Activated naive CD4-positive, alpha-beta T cell treated with Interleukin-2 at 50 U/mL for 16 hours (primary cell): ENCODE results near the gene PHF12.

Source experiments
- DNase-seq: peaks from one replicate; pipeline ENCODE4 v3.0.0-alpha.2; 2020

Gene PHF12

DNA sequence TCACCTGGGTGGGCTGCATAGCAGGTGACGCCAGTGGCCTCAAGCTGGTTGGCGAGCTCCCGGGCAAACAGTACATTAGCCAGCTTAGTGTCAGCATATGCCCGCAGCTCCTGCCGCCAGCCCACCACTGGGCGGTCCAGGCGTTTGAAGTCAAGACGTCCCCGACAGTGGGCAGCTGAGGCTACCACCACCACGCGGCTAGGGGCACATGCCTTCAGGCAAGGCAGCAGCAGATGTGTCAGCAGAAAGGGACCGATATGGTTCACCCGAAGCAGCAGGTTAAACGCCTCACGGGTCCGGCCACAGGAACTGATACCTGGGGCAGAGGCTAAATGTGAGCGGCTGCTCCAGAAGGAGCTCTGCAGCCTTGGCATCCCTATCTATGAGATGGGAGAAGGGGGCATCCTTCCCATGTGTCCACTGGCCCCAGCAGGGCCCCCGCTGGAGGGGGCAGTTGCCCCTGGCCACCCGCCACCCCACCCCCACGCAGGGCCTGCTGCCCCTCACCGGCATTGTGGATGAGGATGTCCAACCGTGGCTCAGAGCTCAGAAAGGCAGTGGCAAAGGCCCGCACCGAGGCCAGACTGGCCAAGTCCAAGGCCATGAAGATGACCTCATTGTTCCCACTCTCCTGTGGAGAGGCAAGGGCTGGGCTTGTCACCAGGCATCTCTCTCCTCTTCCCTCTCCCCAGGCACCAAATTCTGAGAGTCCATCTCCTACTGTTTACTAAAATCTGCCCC lies 50.2 kb downstream of the PHF12 start:
- no peak for DNase-seq

DNA sequence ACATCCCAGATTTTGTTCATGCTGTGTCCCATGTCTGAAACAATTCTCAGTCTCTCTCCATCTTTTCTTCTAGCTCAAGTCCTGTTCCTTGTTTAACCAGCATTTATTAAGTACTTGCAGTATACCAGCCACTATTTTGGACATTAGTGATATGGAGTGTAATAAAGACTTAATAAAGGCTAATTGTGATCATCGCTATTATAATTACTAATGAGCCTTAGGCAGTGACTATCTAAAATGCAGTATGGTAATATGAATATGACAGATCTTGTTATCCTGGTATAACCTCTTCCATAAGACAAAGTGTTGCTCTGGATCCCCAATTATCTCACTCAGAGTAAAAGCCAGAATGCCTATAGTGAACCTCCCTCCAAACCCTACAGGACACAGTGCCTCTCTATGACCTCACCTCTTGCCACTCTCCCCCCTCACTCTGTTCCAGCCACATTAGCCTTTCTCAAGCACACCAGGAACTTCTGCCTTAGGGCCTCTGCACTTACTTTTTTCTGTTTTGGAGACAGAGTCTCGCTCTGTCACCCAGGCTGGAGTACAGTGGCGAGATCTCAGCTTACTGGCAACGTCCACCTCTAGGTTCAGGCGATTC lies 52.0 kb downstream of the PHF12 start:
- no peak for DNase-seq

DNA sequence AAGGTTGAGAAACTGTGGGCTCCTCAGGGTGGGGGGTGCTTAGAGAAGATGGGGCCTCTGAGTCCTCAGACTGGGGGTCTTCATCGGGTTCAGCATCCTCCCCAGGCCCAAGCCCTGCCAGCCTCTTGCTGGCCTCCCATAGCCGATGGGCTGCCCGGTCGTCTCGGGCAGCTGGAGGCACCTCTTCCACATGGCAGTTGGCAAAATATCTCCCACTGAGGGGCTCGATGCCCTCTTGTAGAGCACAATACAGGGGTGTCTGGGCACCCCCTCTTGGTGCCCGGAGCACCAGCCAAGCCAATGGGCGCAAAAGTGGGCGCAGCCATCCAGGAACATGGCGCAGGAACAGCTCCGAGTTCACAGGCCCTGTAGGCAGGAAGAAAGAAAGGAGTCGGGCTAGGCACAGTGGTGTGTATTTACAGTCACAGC lies 52.8 kb downstream of the PHF12 start:
- no peak for DNase-seq

DNA sequence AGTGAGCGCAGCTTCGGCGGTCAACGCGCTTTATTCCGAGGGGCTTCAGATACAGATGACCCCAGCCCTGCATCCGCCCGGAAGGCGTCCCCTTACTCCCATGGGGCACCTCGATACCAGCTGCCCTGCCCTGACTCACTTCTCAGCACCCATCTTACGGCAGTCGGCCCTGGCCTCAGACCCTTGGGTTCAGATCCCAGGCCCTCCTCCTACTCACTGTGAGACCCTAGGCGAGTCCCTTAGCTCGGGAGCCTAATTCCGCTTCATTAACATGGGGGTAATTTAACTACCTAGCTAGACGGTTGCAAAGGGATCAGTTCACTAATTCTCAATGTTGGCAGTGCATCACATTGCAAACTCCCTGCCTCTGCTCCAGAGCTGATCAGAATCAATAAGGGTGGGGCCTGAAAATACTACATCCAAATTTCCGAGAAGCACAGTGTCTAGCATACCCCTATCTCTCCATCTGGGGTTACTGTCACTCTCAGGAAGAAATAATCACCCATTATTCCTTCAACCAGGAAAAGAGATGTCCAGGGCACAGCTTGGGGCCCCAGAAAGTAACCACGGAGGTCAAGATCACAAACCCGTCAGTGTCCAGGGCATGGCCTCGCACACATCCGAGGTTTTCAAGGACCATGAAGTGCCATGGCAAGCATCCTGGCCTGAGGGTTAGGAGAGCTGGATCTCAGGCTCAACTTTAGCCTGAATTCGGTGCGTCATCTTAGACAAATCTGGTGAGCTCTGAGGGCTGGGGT lies 53.4 kb downstream of the PHF12 start:
- no peak for DNase-seq

DNA sequence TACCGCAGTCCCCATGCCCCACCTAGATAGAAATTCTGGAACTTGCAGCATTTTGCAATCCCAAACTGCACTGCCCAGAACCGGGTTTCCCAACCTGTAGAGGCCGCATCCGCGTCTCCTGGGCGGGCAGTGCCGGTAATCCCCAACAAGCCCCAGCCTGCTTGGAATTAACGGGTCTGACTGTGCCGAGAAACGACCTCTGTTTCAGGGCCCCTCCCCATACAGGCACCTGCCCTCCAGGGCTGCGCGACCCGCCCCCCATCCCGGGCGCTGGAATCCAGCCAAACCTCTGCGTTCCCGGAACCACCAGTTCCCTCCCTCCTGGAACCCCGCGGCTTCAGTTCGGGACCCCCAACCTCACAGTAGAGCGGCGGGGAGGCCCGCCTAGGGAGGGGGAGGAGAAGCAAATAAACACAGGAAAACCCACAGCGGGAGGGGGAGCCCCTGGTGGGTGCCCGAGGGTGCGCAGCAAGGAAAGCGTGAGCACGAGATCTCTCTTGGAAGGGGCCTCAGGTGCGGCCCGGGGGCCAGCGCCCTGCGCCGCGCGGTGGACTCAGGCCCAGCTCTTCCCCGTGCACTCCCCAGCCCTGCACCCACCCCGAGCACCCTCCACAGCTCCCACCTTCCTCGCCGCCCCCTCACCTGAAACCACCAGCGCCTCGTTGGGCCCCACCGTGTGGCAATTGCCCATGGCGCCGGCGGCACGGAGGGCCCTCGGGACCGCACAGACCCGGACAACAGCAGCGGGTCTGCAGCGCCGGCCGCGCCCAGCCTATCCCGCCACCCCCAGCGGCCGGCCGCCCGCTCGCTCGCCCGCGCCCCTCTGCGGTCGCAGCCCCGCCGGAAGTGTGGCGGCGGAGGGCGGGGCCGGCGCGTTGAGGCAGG lies 54.2 kb downstream of the PHF12 start, which contains the start of gene FLOT2:
Gene FLOT2 (minus strand): TSS at position 850 of the 885 bp plus-strand sequence. CDS start 159 bp downstream, at position 691.
- peak; percentile 73 for DNase-seq

DNA sequence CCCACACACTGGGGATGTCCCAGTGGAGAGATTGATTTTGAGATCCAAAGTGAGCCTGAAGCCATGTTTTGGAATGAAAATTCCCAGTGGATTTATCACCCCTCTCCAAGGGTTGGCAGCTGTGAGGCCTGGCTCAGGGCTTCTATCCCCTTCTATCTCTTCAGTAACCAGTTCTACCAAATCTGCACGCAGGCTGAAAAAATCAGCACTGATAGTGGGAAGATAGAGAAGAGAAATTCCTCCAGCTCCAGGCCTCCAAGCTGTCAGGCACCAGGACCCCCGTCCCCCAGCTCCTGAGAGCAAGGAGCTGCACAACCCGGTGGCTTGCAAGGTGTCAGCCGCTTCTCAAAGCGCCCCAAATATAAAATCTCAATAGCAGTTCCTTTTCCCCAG lies 54.8 kb downstream of the PHF12 start:
- DNase-seq = no peak

DNA sequence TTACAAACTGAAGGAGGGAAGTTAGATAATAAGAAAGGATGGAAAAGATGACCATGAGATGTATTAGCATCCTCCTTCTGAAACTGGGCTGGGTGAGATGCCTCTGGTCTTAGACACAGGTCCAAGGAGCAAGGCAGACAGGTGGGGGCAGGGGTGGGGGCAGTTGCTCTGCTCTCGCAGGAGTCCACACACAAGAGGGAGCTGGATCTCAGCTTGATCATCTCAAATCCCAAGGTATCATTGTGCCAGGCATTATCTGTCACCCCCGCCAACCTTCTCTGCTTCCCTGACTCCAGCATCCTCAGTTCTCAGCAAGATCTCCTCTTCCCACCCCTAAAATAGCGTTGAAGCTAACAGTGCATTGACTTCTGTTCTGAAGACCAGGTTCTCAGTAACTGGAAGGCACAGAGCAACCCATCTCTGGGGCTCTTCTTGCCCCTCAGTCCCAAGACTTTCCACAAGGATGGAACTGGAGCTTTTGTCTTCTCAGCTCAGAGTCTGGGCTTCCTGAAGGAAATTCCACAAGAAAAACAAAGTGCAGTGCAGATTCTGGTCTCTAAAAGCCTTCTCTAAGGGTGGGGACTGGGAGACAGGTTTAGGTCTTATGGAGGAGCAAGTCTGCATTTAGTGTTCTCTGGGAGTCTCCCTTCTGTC lies 55.4 kb downstream of the PHF12 start:
- DNase-seq = no peak

DNA sequence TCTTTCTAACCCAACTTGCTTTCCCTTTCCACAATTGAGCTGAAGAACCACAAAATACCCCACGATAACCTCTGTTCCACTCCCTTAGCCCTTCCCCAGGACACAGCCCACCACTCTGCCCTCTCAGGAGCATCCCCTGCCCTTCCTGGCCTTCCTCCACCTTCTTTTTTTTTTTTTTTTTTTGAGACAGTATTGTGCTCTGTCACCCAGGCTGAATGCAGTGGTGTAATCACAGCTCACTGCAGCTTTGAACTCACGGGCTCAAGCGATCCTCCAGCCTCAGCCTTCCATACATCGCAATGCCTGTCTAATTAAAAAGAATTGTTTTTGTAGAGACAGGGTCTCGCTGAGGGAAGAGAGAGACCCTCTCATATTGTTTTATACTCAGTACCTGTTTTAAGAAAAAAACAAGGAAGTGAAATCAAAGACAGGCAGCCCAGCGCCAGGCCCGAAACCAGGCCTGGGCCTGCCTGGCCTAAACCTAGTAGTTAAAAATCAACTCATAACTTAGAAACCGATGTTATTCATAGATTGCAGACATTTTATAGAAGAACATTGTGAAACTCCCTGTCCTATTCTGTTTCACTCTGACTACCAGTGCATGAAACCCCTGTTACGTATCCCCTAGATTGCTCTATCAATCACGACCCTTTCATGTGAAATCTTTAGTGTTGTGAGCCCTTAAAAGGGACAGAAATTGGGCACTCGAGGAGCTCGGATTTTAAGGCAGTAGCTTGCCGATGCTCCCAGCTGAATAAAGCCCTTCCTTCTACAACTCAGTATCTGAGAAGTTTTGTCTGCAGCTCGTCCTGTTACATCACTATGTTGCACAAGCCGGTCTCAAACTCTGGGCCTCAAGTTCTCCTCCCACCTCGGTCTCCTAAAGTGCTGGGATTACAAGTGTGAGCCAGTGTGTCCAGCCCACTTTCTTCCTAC lies 57.8 kb downstream of the PHF12 start:
- peak; percentile 53 for DNase-seq

DNA sequence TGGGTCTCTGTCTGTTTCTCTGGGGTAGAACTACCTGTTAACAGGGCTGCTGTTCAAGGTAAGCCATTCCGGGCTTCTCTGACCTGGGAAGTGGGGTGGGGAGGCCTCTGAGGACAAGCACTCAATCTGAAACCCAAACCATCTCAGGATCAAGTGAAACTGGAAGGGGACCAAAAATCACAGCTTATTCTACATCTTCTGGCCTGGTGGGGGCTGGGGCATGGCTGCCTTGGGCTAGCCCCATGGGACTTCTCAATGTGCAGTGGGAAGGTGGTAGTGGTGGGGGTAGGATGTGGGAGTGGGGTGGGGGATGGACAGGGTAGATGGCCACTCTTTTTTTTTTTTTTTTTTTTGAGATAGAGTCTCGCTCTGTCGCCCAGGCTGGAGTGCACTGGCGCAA lies 59.3 kb downstream of the PHF12 start:
- no peak for DNase-seq

DNA sequence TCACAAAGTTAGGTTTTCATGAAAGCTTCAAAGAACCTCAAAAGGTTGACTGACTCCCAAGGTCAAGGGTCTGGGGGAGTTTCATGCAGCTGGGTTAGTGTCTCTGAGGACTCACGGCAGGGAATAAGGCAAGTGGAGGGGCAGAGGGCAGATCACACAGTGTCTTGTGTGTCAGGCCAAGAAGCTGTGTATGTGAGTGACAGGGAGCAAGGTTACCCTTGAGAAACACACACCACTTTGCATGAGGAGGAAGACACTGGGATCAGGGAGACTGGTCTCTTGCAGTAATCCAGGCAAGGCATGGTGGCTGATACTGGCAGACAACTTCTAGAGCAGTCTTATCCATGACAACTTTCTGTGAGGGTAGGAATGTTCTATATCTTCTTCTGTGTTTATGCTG lies 60.1 kb downstream of the PHF12 start:
- DNase-seq = no peak

DNA sequence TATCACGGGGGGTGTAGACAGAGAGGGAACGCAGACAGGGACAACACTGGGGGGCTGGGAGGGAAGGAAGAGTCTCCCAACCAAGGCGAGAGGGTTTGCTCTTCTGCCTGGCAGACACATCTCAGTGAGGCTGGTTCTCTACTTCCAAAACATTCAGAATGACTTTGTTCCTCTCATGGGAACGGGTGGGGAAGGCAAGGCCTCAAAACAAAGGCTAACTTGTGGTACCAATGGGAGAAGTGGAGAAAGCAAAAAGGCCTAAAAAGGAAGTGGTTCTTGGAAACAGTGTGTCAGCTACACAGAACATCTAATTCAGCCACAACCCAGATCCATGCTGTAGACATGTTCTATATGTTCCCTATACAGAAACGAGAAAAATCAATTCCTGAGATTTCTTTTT lies 61.3 kb downstream of the PHF12 start:
- no peak for DNase-seq

DNA sequence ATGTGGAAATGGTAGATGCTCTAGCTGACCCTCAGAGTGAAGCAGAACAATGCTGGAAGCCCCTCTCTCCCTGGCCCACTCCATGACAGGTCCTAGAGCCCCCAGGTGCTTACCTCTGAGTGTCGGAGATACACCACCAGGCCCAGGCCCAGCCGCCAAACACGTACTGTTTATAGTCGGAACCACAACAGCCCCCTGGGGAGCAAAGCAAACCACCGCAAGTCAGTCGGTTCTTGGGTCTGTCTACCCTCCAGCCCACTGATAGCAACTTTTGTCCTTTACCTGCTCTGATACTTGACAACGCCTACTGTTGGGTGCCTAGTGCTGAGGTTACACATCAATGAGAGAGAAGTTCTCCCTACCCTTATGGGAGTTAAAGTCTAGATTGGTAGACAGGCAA lies 62.5 kb downstream of the PHF12 start:
- DNase-seq = no peak

DNA sequence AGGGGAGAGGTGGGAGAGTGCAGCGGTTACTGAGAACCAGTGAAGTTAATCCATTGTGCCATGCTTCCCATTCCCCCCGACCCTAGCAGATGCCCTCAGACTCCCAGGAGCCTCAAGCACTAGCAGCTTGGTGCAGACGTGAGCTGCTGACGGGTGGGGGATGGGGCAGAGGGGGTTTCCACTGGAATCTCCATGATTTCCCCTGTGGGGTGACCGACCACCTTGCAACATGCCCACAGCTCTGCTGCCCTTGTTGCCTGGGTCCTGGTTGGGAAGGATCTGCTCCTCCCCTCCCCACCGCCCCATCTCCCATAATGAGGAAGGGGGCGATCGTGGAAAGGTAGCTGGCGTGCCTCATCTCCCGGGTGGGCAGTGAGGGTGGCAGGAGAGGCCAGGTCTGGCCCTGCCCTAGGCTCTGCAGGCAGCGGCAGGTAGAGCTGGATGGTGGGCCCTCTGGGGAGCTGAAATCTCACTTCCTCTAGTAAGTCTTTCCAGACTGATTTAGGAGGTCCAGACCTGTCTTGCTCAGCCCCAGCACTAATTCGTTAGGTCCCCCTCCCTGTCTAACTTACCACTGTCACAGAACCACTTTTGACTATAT lies 63.3 kb downstream of the PHF12 start:
- DNase-seq = no peak

DNA sequence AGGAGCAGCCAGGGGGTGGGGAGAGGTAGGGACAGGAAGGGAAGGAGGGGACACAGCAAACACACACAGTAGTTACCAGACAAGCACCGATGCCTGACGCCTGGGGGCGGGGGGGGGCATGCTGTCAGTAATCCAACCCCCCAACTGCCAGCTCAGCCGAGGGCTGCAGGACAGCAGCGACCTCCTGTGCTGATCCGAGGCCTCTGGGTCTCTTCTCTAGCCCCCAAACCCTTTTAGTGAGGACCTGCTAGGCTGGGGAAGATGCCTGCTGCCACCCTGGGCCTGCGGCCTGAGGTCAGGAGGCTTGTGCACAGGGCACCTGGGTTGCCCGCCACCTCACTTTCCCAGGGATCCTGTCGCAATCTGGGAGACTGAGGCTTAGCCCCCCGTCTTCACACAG lies 65.4 kb downstream of the PHF12 start:
- DNase-seq = no peak

DNA sequence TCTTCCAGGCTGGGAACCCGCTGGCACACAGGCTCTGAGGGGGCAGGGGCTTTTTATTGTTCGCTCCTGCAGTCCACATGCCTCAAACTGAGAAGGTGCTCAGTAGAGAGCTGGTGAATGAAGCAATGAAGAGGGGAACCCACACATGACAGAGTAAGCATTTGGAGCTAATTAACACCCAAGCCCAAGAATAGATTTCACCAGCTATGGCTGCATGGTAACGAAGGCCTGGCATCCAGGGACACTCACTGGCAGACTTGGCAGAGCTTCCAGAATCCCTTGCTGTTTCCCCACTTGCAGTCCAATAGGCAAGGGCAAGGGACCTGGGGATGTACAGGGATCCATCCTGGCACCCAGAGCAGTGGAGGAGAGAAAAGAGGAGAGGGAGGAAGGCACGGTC lies 66.0 kb downstream of the PHF12 start:
- no peak for DNase-seq

DNA sequence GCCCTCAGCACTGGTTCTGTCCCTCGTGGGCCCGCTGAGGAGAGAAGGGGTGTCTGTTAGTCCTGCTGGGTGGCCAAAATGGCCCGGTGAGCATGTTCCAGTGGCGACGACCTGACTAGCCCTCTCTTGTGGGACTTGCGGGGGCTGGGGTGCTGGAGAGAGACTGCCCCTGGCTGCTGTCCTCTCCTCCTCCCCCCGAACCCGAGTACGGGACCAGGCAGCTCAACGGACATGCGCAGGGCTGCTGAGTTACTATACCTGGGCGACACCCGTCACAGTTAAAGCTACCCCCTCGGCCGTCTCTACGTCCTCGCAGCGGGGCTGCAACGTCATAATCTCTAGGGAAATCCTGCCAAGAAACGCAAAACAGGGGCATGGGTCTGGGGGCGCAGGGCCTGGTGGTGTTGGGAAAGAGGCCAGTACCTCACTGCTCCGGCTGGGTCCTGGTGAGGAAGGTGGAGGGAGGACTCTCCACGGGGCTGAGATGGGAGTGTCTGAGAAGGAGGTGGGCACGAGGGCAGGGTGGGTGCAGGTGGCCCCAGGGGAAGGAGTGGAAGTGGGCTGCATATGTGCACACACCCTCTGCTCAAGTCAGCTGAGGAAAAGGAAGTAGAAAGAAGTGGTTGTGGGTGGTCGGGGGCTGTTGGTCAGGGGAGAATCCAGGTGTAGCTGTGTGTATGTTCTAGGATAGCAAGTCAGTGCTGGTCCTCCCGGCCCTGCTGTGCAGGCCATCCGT lies 67.2 kb downstream of the PHF12 start:
- no peak for DNase-seq

DNA sequence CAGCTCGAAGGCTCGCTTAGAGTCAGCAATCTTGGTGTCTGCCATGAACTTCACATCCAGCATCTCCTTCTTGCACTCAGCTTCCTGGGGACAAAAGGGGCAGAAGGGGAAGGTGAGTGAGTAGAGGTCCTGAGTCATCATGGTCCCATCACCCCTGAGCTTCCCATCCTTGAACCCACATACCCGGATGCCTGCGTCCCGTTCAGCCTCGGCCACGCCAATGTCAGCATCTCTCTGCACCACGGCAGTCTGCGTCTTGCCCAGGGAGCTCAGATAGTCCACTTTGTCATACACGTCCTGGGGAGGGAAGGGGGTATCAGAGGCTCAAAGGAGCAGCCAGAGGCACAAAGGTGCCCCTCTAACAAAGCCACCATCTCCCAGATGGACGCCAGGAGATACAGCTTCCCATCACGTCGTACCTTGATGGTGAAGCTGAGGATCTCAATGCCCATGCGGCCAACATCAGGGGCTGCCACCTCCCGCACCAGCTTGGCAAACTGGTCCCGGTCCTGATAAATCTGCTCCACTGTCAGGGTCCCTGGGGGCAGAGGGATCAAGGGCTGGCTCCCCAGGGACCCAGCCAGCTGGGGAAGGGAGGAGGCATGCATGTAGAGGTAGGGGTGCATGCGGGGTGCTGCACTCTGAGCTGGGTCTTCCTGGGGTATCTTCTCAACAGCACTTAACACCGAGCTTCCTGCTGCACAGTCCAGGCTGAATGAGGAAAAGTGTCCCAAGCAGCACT lies 69.0 kb downstream of the PHF12 start:
- DNase-seq = no peak

DNA sequence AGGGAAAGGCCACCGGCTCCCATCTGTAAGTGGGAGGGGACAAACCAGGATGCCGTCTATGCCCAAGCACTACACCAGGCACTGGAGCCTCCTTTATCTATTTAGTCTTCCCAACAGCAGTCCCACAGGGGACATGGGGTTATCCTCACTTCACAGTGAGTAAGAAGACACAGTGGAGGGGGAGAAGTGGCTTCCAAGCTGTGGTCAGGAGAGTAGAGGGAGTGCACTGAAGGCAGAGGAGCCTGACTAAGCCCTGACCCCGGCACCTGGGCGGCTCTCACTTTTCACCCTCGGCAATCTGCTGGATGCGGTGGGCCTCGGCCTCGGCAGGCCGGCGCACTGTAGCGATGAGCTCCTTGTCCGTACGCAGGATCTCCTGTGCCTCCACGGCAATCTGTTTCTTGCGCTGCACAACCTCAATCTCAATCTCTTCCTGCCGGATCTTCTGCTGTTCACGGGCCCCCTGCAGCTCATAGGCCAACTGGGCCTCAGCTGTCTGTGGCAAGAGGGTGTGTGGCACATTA lies 69.7 kb downstream of the PHF12 start:
- no peak for DNase-seq

DNA sequence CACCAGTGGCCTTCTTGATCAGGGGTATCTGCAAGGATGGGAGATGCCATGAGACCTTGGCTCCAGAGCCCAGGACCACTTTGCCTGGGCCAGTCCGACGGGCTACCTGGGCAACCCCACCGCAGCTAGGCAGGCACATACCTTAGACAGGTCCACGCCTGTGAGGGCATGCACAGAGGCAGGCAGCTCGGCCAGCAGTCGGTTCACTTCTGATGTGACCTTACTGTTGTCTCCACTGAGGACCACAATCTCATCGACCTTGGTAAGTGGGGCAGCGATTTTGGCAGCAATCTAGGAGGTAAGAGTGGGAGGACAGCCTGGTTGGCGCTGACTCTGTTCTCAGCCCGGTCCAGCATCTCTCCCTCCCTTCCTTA lies 70.8 kb downstream of the PHF12 start:
- no peak for DNase-seq
